HG03066 (cell line): ENCODE data around the gene TCTA.
"Not testable (repeated sequence)": the region's sequence is repeated elsewhere in the genome, so short reads cannot be mapped to it uniquely, and the experiment has no call there.

Source experiments
- ATAC-seq: cut with Tn5 transposase; IDR thresholded peaks from one replicate; pipeline ENCODE4 v1.9.1; 2021; ENCODE audit warnings: low read depth; ENCODE audit not compliant: unreplicated experiment

TCTA gene

GRCh38 chr3:49411968-49412631 is at the start of gene TCTA, which contains the start of gene RHOA:
TSS of gene TCTA (plus strand) at chr3:49412423. CDS start at chr3:49412427, 4 bp downstream.
TSS of gene RHOA (minus strand) at chr3:49411976. CDS start at chr3:49375589, 36,387 bp downstream.
- peak; percentile 85 for ATAC-seq

GRCh38 chr3:49362561-49362960 is 49.7 kb upstream of the TCTA start:
- no peak for ATAC-seq

GRCh38 chr3:49370585-49371290 is 41.5 kb upstream of the TCTA start:
- no peak for ATAC-seq

GRCh38 chr3:49371946-49372345 is 40.3 kb upstream of the TCTA start:
- ATAC-seq, result no peak

- ATAC-seq, result no peak
Measured at GRCh38 chr3:49377483-49377882, 34.7 kb upstream of the TCTA start.

- no peak for ATAC-seq
Measured at GRCh38 chr3:49378249-49378895, 33.9 kb upstream of the TCTA start.

- no peak for ATAC-seq
Measured at GRCh38 chr3:49383387-49383786, 28.8 kb upstream of the TCTA start.

- no peak for ATAC-seq
Measured at GRCh38 chr3:49385617-49386016, 26.6 kb upstream of the TCTA start.

GRCh38 chr3:49386056-49386756 is 26.0 kb upstream of the TCTA start:
- ATAC-seq, result no peak

GRCh38 chr3:49387721-49388120 is 24.5 kb upstream of the TCTA start:
- no peak for ATAC-seq

- ATAC-seq, result no peak
Measured at GRCh38 chr3:49388289-49388820, 23.9 kb upstream of the TCTA start.

GRCh38 chr3:49389297-49389696 is 22.9 kb upstream of the TCTA start:
- ATAC-seq, result no peak

GRCh38 chr3:49391310-49391709 is 20.9 kb upstream of the TCTA start:
- ATAC-seq, result not testable (repeated sequence)

GRCh38 chr3:49397470-49397869 is 14.8 kb upstream of the TCTA start:
- ATAC-seq, result no peak

GRCh38 chr3:49399461-49399860 is 12.8 kb upstream of the TCTA start:
- ATAC-seq, result no peak

- ATAC-seq, result no peak
Measured at GRCh38 chr3:49401766-49402165, 10.5 kb upstream of the TCTA start.

GRCh38 chr3:49403891-49404290 is 8.3 kb upstream of the TCTA start:
- ATAC-seq, result no peak

- ATAC-seq, result not testable (repeated sequence)
Measured at GRCh38 chr3:49405570-49405969, 6.7 kb upstream of the TCTA start.

GRCh38 chr3:49406571-49407565 is 5.4 kb upstream of the TCTA start:
- no peak for ATAC-seq
